Kidney epithelial cell (primary cell): ENCODE results near the gene TC2N. TPM values are rescaled to one million over a fixed set of nuclear protein-coding genes. Genes with fewer than 3 reads are reported as not detected.

Source experiments
- DNase-seq: peaks from one replicate; pipeline ENCODE4 v3.0.0-alpha.2; 2010; ENCODE audit warnings: low read depth
- H3K27me3 ChIP-seq: 2 replicates; pipeline ENCODE4 v1.6.0; 2011; ENCODE audit warnings: low read length; ENCODE audit not compliant: control insufficient read depth, insufficient read depth
- H3K36me3 ChIP-seq: 2 replicates; pipeline ENCODE4 v1.5.1; 2011; ENCODE audit warnings: low read length; ENCODE audit not compliant: control insufficient read depth, insufficient read depth
- H3K4me3 ChIP-seq: 2 replicates; pipeline ENCODE4 v1.5.1; 2011; ENCODE audit warnings: low read depth, mild to moderate bottlenecking, control low read depth, low read length
- CTCF ChIP-seq: IDR thresholded peaks from 2 replicates; pipeline ENCODE4 v1.5.1; 2011; ENCODE audit warnings: mild to moderate bottlenecking, moderate library complexity, low read length, control low read depth, inconsistent platforms; ENCODE audit not compliant: insufficient read depth, poor library complexity, severe bottlenecking
- total RNA-seq: library from RNA; depleted of rRNA; stranded (reverse); fragments of >200 nt; gene quantifications from 2 replicates; pipeline ENCODE4 v1.2.3, GENCODE V29; 2015

Gene TC2N
- total RNA-seq, 1 donor from 2014 or later = 9.6 TPM

GRCh38 chr14:91834571-91834970 is 32.8 kb downstream of the TC2N start:
- H3K4me3 ChIP-seq = no peak overlapping the region
- no peaks in the 10 kb centered on the region for H3K36me3 ChIP-seq
- no peak for TF ChIP-seq CTCF
- no peak for DNase-seq
- peaks cover 21% of the 10 kb centered on the region for H3K27me3 ChIP-seq

- no peak overlapping the region for H3K4me3 ChIP-seq
- no peak for TF ChIP-seq CTCF
- no peaks in the 10 kb centered on the region for H3K36me3 ChIP-seq
- DNase-seq = no peak
- peaks cover 11% of the 10 kb centered on the region for H3K27me3 ChIP-seq
Observed at GRCh38 chr14:91831337-91831736, 36.0 kb downstream of the TC2N start.

- Histone ChIP-seq H3K4me3 (no peak overlapping the region), H3K27me3 (peaks cover 6% of the 10 kb centered on the region), H3K36me3 (no peaks in the 10 kb centered on the region)
- no peak for DNase-seq
- TF ChIP-seq CTCF = no peak
Observed at GRCh38 chr14:91830777-91831176, 36.6 kb downstream of the TC2N start.

- no peaks in the 10 kb centered on the region for H3K36me3 ChIP-seq
- H3K4me3 ChIP-seq = no peak overlapping the region
- H3K27me3 ChIP-seq = peaks cover under 1% of the 10 kb centered on the region
- no peak for TF ChIP-seq CTCF
- peak; percentile 7 for DNase-seq
Observed at GRCh38 chr14:91829511-91829910, 37.8 kb downstream of the TC2N start.

GRCh38 chr14:91827746-91828145 is 39.6 kb downstream of the TC2N start:
- no peak for TF ChIP-seq CTCF
- no peak for DNase-seq
- Histone ChIP-seq H3K36me3 (no peaks in the 10 kb centered on the region), H3K27me3 (no peaks in the 10 kb centered on the region), H3K4me3 (no peak overlapping the region)

GRCh38 chr14:91817566-91818325 is 49.6 kb downstream of the TC2N start:
- DNase-seq = no peak
- no peaks in the 10 kb centered on the region for H3K36me3 ChIP-seq
- no peak overlapping the region for H3K4me3 ChIP-seq
- no peaks in the 10 kb centered on the region for H3K27me3 ChIP-seq
- TF ChIP-seq CTCF = no peak
